Tibial artery (tissue), 4 donors: ENCODE measurements around the gene TTC7B.
A peak's percentile ranks its signal among the peaks of the same experiment; 100 is the strongest.
"Not testable (repeated sequence)": the region's sequence is repeated elsewhere in the genome, so short reads cannot be mapped to it uniquely, and the experiment has no call there.

Experiments
- DNase-seq, 2 donors: peaks; one replicate each; pipeline ENCODE4 v3.0.0-alpha.2; 2019
- H3K27ac ChIP-seq, 2 donors: fragments of 200-600 bp; sonication (generic) in 1 of 2; 1 replicate in 1 of 2; 2 replicates in 1 of 2; pipeline ENCODE4 v1.5.1; 2018 to 2019; ENCODE audit warnings: mild to moderate bottlenecking in 1 of 2
- H3K27me3 ChIP-seq, 2 donors: fragments of 200-600 bp; sonication (generic) in 1 of 2; one replicate each; pipeline versions ENCODE4 v1.5.1 to v1.6.0; 2016 to 2019
- H3K36me3 ChIP-seq, 3 donors: fragments of 200-600 bp; sonication (generic) in 2 of 3; one replicate each; pipeline ENCODE4 v1.5.1; 2016 to 2019; ENCODE audit warnings: mild to moderate bottlenecking in 2 of 3
- H3K4me1 ChIP-seq, 4 donors: fragments of 200-600 bp; sonication (generic) in 2 of 4; 1 replicate in 3 of 4; 2 replicates in 1 of 4; pipeline ENCODE4 v1.5.1; 2016 to 2019
- H3K4me3 ChIP-seq, 2 donors: fragments of 200-600 bp; sonication (generic) in 1 of 2; 1 replicate in 1 of 2; 2 replicates in 1 of 2; pipeline ENCODE4 v1.5.1; 2018 to 2019; ENCODE audit warnings: mild to moderate bottlenecking in 2 of 2
- H3K9me3 ChIP-seq, 3 donors: fragments of 200-600 bp; sonication (generic) in 1 of 3; one replicate each; pipeline ENCODE4 v1.5.1; 2016 to 2019
- CTCF ChIP-seq, 2 experiments: fragments of 200-600 bp in 1 of 2; fragments of 450-650 bp in 1 of 2; IDR thresholded peaks; one replicate each; pipeline ENCODE4 v1.5.1; 2017 to 2019; ENCODE audit warnings: antibody characterized with exemption in 2 of 2, mild to moderate bottlenecking in 1 of 2, moderate library complexity in 1 of 2
- intact Hi-C: fragments of 100-400 bp; cut with DNase I; formaldehyde crosslinking; loops from one replicate; pipeline ENCODE4 v1.15.0; 2023; ENCODE audit warnings: low total_unique reads

The TTC7B gene

DNA sequence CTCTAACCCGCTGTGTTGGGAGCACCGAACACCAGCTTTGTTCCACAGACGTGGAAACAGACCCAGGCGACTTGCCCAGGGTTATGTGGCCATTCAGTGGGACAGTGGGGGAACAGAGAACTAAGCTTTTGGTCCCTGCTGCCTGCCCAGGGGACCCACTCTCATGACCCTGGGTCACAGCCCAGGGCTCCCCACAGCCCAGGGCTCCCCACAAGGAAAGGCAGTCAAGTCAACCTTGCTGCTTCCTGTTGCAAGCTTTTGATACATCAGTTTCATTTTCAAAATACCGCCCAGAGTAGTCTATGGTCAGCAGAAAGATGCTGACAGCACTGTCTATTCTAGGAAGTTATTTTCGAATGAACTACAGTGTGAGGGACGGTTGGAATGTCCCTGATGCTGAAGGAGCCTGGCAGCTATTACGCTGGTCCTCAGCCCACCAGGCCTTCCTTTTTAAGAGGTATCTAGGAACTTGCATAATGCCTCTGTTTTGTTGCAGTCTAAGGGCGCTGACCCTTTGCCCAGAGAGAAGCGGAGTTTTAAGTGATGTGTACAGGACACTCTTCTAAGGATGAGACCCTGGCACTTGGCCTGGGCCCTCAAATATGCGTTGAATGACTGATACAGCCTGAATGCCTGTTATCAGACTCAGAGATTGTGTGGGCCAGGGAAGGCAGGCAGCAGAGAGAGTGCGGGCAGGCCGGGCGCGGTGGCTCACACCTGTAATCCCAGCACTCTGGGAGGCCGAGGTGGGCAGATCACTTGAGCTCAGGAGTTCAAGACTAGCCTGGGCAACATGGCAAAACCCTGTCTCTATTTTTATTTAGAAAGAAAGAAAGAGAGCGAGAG is 12.6 kb upstream of the TTC7B start:
- intact Hi-C loops = loop anchor here (10.0 kb wide), 1 partner anchor 874 kb away; the partner anchor contains the start of genes EFCAB11 and TDP1
- no peaks in the 10 kb centered on the region for H3K36me3 ChIP-seq
- no peak for TF ChIP-seq CTCF (IDR thresholded peaks at IDR 0.05)
- H3K4me3 ChIP-seq = peak overlapping the region; percentile 43 to 55
- DNase-seq = no peak
- H3K4me1 ChIP-seq = peaks cover 0 to 16% (median 7%) of the 10 kb centered on the region in 4 donors
- peak overlapping the region; percentile 71 to 75 for H3K27ac ChIP-seq
- H3K27me3 ChIP-seq = no peaks in the 10 kb centered on the region
- peaks cover 0 to 8% (median 0%) of the 10 kb centered on the region in 3 donors for H3K9me3 ChIP-seq

DNA sequence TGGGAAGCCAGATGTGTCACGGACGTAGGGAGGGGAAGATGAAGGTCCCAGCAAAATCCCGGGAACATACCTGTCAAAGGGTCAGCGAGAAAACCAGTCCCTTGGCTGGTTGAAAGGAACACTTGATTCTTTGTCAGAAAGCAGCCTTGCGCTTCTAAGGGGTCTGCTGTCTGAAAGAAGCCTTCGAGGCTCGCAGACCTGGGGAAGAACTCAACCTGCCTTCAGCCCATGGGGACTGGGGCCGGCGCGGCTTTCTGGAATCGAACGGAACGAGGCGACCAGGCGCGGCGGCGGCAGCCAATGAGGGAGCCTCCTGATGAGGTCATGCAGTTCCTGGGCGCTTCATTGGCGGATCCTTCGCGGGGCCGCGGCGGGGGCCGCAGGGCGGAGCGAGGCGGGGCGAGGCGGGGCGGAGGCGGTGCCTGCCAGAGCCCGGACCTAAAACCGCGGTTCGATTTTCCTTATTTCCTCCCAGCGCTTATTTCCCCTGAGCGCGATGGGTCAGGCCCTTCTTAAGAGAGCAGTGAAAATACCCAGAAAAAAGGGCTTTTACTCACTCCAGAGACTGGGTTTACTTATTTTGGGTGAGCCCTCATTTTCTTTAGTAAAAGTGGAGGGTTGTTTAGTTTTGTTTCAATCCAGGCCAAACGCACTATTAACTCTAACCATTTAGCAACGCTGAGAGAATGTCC is 11.8 kb upstream of the TTC7B start:
- Histone ChIP-seq H3K9me3 (peaks cover 0 to 15% (median 4%) of the 10 kb centered on the region in 3 donors), H3K36me3 (no peaks in the 10 kb centered on the region), H3K4me3 (peak overlapping the region; percentile 43 to 55), H3K27me3 (no peaks in the 10 kb centered on the region), H3K27ac (peak overlapping the region; percentile 71 to 75), H3K4me1 (peaks cover 0 to 16% (median 7%) of the 10 kb centered on the region in 4 donors)
- TF ChIP-seq CTCF (IDR thresholded peaks at IDR 0.05) = no peak
- peak; percentile 92 to 96 for DNase-seq
- intact Hi-C loops = loop anchor here (10.0 kb wide), 1 partner anchor 873 kb away; the partner anchor contains the start of genes EFCAB11 and TDP1

- not testable (repeated sequence) for H3K4me3 ChIP-seq, H3K36me3 ChIP-seq, DNase-seq, H3K27me3 ChIP-seq, H3K27ac ChIP-seq, H3K4me1 ChIP-seq
- H3K9me3 ChIP-seq = peaks cover 0 to 18% (median 4%) of the 10 kb centered on the region in 3 donors
- intact Hi-C loops = loop anchor here (10.0 kb wide), 1 partner anchor 869 kb away; the partner anchor contains the start of genes EFCAB11 and TDP1
Observed at GRCh38 chr14:90823542-90823941, 7.3 kb upstream of the TTC7B start.

GRCh38 chr14:90820958-90821357 is 4.7 kb upstream of the TTC7B start:
- no peak for TF ChIP-seq CTCF (IDR thresholded peaks at IDR 0.05)
- no peaks in the 10 kb centered on the region for H3K36me3 ChIP-seq
- H3K4me1 ChIP-seq = peaks cover 0 to 7% (median 2%) of the 10 kb centered on the region in 4 donors
- DNase-seq = no peak
- H3K4me3 ChIP-seq = no peak overlapping the region
- no peaks in the 10 kb centered on the region for H3K27me3 ChIP-seq
- H3K9me3 ChIP-seq = peaks cover 0 to 18% (median 4%) of the 10 kb centered on the region in 3 donors
- intact Hi-C loops = loop anchor here (10.0 kb wide), 1 partner anchor 866 kb away; the partner anchor contains the start of genes EFCAB11 and TDP1
- no peak overlapping the region for H3K27ac ChIP-seq

- intact Hi-C loops = loop anchor here (10.0 kb wide), 3 partner anchors 425 to 865 kb away; partner anchors contain the start of genes CALM1, EFCAB11 and TDP1
- no peak overlapping the region for H3K27ac ChIP-seq
- no peak for DNase-seq
Observed at GRCh38 chr14:90819734-90820393, 3.6 kb upstream of the TTC7B start.

More at GRCh38 chr14:90819734-90820393, 3.6 kb upstream of the TTC7B start:
- peaks cover 0 to 18% (median 4%) of the 10 kb centered on the region in 3 donors for H3K9me3 ChIP-seq
- H3K36me3 ChIP-seq = no peaks in the 10 kb centered on the region
- no peak for TF ChIP-seq CTCF (IDR thresholded peaks at IDR 0.05)
- no peak overlapping the region for H3K4me3 ChIP-seq
- H3K27me3 ChIP-seq = no peaks in the 10 kb centered on the region
- H3K4me1 ChIP-seq = peaks cover 0 to 15% (median 10%) of the 10 kb centered on the region in 4 donors
